HG03460 (cell line): Measurements from ENCODE around the gene TMEM129.
A peak's percentile ranks its signal among the peaks of the same experiment; 100 is the strongest.

Source experiments
- ATAC-seq: cut with Tn5 transposase; IDR thresholded peaks from one replicate; pipeline ENCODE4 v1.9.1; 2021; ENCODE audit not compliant: unreplicated experiment

Gene TMEM129

DNA sequence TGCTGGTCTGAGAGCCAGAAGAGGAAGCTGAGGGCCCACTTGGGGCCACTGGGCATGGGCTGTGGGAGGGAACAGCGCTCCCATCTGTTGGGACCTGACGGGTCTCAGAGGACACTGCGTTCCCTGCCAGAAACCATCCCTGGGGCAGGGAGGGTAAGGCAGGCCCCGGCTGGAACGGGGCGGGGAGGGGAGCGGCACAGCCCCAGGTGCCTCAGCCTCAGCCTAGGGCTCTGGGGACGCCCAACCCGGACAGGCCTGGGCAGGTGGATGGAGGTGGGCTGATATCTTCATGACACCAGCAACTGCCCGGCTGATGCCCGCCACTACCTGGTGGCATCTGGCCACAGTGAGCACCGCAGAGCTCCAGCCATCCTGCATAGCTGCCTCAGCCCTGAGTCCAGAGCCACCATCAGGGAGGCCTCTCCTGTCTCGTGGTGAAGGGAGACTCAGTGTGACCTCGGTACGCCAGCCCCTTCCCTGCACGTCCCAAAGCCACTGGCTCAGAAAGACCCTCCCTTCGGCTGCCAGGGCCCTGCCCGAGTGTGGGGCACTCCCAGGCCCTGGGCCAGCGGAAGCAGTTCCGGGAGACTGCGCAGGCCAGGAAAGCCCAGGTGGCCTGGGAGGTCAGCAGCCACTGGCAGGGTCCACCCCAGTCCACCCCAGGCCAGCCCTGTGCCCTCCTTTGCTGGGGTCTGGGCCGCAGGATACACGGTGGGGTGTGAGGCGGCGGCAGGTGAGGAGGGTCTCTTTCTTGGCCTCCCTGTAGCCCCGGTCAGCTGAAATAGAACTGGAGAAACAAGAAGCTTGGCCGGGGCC lies 37.4 kb upstream of the TMEM129 start:
- no peak for ATAC-seq

GRCh38 chr4:1757836-1758235 lies 36.7 kb upstream of the TMEM129 start:
- no peak for ATAC-seq

- no peak for ATAC-seq
Observed at GRCh38 chr4:1756893-1757779, 36.0 kb upstream of the TMEM129 start.

- ATAC-seq: no peak
Observed at GRCh38 chr4:1756079-1756478, 35.0 kb upstream of the TMEM129 start.

- ATAC-seq: no peak
Observed at GRCh38 chr4:1755297-1755696, 34.2 kb upstream of the TMEM129 start.

- ATAC-seq: no peak
Observed at GRCh38 chr4:1754336-1754735, 33.2 kb upstream of the TMEM129 start.

DNA sequence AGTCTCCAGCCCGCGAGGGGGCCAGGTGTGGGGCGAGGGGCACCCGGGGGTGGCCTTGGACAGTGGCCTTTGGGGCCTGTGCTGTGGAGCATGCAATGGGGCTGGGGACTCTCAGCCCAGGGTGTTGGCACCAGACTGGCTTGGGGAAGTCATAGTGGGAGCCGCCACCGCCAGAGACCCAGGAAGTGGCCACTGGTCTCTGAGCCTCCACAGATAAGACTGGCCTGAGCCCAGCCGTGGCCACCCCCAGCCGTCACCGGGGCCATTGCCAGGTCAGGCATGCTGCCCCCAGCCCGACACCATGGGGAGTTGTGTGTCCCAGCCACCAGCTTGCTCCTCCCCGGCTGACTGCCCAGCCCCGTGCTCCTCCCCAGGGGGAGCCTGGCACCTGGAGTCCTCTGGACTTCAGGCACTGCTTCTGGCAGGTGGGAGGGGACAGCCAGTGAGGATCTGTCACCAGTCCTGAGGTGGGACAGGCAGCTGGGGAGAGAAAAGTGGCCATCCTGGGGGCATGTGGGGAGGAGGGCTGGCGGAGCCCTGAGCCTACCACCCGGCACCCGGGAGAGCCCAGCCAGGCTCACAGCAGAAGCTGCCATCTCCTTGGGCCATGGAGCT lies 32.7 kb upstream of the TMEM129 start:
- no peak for ATAC-seq

- ATAC-seq: no peak
Observed at GRCh38 chr4:1753294-1753696, 32.2 kb upstream of the TMEM129 start.

DNA sequence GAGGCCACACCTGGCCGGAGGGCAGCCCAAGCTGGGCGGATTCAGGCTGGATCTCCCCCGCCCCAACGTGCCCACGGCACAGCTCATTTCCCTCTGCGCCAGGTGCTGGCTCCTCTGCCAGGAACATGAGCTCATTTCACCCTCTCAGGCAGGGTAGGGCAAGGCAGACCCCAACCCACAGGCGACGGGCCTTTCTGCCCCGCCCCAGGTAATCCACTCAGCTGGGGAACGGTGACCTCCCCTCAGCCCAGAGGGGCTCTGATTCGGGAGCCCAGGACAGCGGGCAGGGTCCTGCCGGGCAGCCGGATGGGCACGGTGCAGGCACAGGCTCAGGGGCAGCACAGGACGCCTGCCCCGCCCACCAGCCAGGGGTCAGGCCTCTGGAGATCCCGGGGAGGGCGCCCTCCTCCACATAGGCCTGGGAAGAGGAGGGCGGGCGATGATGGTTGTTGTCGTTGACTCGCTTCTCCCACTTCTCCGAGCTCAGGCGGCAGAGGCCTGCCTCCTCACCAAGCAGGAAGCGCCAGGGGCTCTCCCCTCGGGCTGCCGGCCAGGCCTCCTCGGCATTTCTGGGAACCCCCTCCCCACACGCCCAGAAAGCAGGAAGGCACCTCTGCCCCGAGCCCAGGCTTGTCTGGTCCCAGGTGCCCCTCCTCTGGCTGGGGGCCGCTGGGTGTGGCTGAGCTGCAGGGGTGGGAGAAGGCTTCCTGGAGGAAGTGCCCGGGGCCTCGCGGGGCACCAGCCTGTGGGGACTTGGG lies 31.3 kb upstream of the TMEM129 start:
- no peak for ATAC-seq

- no peak for ATAC-seq
Observed at GRCh38 chr4:1751919-1752283, 30.8 kb upstream of the TMEM129 start.

GRCh38 chr4:1751155-1751918 lies 30.2 kb upstream of the TMEM129 start:
- ATAC-seq: no peak

DNA sequence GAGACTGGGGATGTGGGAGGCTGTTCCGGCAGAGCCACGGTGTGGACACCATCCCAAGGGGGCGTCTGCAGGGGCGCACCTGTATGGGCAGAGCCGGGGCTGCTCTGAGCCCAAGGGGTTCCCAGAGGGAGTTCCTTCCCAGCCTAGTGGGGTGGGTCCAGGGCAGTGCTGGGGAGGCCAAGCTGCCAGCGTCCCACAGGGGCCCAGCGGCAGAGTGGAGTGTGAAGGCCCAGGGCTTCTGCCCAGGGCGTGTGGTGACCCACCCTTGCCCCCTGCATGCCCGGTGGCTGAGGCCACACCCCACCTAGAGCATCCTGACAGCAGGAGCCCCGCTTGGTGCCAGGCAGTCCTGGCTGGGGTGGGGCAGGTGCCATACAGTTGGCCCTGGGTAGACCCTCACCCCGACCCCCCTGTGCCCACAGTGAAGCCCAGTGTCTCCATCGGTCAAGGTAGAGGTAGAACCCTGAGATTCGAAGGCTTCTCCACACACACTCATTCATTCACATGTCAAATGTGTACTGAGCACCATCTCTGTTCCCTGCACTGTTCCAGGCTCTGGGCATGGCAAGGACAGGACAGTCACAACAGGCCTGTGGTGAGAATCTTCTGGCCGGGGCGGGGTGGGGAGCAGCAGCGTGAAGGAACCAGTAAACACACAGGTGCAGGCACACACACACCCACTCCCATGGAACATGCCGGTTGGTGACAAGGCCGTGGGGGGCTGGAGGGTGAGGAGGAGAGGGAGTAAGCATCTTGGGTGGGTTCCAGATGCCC lies 29.4 kb upstream of the TMEM129 start:
- no peak for ATAC-seq

DNA sequence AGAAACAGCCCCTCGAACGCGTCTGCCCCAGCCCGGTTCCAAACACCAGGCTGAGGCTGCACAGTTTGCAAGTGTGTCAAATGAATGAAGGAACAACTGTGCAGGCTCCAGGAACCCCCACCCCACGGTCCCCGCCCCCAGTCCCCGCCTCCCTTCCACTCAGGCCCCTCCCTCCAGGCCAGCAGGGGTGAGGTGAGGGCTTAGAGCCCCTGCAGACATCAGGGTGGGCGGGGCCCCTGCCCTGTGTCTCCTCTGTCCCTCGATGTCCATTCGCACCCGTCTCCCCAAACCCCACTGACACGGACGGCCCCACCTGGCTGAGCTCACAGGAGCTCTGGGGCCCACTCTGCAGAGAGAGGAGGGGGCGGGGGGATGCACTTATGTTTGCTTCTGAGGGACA lies 28.7 kb upstream of the TMEM129 start:
- ATAC-seq: no peak

GRCh38 chr4:1749370-1749769 lies 28.2 kb upstream of the TMEM129 start:
- no peak for ATAC-seq

DNA sequence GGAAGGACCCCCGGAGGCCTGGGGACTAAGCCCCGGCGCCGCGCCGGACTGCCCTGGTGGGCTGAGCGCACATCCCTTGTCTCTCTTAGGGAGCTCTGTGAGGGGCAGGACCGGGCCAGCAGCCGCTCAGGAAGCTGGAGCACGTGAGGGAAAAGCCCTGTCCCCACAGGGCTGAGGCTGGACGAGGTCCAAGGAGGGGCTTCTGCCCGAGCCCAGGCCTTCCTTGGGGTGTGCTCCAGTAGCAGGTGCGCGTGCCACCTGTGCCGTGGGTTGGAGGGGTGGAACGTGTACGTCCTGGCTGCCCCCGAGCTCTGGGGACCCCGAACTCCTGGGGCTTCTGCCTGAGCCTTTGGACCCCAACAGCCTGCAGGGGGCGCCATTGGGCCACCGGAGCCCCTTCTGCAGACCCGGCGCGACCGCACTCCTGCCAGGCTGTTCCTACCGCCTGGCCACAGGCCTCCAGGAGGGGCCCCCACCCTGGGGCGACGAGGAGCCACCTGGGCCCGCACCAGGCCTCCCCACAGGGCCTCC lies 27.4 kb upstream of the TMEM129 start:
- ATAC-seq: no peak

DNA sequence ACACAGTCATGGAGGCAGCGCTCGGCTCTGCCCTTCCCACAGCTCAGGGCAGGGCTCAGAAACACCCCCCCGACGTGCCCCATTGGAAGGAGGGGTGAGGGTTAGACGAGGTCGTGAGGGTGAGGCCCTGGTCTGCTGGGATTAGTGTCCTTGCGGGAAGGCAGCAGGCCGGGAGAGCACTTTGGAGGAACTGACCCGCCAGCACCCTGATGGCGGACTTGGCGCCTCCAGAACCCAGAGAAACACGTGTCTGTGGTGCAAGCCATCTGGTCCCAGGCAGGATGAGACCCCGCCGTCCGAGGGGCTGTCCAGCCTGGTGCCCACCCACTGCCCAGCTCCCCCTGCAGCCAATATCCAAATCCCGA lies 26.5 kb upstream of the TMEM129 start:
- no peak for ATAC-seq

DNA sequence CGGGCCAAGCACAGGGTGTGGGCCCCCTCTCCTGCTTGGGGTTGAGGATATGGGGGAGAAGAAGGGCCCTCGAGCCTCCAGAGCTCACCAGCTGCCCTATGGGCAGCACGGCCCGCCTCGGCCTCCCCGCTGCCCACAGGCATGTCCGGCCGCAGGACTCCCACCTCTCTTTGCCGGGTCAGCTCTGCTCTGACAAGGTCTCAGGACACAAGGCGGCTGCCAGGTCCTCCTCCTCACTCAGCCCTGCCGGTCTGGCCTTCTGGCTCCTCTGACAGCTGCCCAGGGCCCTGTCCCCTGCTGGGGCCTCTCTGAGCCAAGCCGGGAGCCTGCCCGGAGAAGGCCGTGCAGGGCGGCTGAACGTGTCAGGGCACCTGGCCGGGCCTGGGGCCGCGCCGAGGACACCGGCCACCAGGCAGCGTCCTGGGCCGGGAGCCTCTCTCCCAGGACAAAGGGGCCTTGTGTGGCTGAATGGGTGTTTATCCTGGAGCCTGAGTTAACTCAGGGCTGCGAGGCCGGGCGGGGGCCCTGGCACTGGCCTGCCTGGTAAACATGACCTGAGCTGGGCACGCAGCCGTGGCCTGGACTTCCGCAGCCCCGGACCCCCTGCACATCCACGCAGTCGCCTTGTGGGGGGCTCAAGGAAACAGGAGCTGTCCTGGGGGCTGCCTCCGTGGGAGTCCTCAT lies 25.9 kb upstream of the TMEM129 start:
- no peak for ATAC-seq

DNA sequence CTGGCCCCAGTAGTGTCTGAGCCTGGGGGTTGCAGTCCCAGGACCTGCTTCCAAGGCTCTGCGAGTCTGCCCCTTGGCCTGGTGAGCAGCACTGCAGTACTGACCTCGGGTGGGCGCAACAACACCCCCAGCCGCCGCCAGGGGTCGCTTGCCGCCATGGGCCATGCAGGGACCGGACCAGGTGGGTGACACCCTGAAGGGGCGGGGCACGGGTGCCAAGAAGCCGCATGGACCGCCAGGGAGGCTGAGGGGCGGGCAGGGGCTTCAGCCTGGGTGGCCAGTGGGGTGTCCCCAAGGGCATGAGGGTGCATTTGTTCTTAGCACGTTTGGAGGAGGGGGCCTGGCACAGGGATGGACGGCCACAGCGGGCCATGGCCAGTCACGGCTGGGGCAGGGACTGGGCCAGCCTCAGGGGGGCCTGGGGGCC lies 25.2 kb upstream of the TMEM129 start:
- ATAC-seq: peak; percentile 55

DNA sequence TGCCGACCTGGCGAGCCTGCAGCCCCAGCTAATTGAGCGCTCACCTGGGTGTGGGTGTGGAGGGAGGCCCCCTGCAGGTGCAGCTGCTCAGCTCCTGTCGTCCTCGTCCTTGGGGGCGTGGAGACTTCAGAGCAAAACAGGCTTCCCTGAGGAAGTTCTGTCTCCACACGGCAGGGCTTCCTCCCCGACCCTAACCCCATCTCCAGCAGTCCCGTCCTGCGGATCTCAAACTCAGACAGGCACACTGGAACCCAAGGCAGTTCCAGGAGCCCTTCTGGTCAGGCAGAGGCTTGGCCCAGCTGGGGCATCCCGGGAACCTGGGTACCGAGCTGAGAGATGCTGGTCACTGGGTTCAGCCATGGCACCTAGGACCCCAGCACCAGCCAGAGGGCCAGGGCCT lies 24.6 kb upstream of the TMEM129 start:
- no peak for ATAC-seq
